ENCODE data around the gene ALKBH3.

DNA sequence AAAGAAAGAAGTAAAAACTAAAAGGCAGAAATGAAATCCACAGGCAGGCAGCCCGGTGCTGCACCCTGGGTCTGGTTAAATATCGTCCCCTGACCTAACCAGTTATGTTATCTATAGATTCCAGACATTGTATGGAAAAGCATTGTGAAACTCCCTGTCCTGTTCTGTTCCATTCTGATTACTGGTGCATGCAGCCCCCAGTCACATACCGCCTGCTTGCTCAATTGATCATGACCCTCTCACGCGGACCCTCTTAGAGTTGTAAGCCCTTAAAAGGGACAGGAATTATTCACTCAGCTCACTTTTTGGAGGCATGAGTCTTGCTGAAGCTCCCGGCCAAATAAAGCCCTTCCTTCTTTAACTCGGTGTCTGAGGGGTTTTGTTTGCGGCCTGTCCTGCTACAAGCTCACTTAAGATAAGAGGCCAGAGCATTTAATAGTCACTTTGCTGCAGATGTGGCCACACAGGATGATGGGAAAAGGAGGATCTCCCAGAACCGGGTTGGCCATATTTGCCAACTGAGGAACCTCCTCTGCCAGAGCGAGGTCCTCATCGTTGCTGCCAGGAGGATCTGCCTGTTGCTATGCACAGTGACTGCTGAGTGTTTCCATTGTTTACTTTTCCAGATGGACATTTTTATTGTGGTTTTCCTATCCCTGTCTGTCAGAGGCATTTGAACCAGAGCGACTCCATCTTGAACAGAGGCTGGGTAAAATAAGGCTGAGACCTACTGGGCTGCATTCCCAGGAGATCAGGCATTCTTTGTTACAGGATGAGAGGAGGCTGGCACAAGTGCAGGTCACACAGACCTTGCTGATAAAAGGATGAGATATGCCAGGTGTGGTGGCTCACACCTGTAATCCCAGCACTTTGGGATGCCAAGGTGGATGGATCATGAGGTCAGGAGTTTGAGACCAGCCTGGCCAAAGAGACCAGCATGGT is 72.0 kb downstream of the ALKBH3 start:
- TF ChIP-seq, protein P1, sequence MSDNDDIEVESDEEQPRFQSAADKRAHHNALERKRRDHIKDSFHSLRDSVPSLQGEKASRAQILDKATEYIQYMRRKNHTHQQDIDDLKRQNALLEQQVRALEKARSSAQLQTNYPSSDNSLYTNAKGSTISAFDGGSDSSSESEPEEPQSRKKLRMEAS (IDR thresholded peaks at IDR 0.05), result no peak
- TF ChIP-seq, protein P2, sequence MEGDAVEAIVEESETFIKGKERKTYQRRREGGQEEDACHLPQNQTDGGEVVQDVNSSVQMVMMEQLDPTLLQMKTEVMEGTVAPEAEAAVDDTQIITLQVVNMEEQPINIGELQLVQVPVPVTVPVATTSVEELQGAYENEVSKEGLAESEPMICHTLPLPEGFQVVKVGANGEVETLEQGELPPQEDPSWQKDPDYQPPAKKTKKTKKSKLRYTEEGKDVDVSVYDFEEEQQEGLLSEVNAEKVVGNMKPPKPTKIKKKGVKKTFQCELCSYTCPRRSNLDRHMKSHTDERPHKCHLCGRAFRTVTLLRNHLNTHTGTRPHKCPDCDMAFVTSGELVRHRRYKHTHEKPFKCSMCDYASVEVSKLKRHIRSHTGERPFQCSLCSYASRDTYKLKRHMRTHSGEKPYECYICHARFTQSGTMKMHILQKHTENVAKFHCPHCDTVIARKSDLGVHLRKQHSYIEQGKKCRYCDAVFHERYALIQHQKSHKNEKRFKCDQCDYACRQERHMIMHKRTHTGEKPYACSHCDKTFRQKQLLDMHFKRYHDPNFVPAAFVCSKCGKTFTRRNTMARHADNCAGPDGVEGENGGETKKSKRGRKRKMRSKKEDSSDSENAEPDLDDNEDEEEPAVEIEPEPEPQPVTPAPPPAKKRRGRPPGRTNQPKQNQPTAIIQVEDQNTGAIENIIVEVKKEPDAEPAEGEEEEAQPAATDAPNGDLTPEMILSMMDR (IDR thresholded peaks at IDR 0.05; ENCODE audit: low read depth, low read length, missing input control), result no peak
- TF ChIP-seq FOXA1 (IDR thresholded peaks at IDR 0.05), result no peak
- no peak for TF ChIP-seq RAD21 (IDR thresholded peaks at IDR 0.05)
- no peak for TF ChIP-seq EGR1 (IDR thresholded peaks at IDR 0.05; ENCODE audit: low read depth in 2 of 2)
- no peak for TF ChIP-seq TAF1 (conservative IDR thresholded peaks at IDR 0.05)
- TF ChIP-seq, protein P3, sequence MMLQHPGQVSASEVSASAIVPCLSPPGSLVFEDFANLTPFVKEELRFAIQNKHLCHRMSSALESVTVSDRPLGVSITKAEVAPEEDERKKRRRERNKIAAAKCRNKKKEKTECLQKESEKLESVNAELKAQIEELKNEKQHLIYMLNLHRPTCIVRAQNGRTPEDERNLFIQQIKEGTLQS (IDR thresholded peaks at IDR 0.05), result no peak
- no peak for TF ChIP-seq YY1 (IDR thresholded peaks at IDR 0.05)
- TF ChIP-seq JUND (IDR thresholded peaks at IDR 0.05), result no peak
- TF ChIP-seq, protein P4, sequence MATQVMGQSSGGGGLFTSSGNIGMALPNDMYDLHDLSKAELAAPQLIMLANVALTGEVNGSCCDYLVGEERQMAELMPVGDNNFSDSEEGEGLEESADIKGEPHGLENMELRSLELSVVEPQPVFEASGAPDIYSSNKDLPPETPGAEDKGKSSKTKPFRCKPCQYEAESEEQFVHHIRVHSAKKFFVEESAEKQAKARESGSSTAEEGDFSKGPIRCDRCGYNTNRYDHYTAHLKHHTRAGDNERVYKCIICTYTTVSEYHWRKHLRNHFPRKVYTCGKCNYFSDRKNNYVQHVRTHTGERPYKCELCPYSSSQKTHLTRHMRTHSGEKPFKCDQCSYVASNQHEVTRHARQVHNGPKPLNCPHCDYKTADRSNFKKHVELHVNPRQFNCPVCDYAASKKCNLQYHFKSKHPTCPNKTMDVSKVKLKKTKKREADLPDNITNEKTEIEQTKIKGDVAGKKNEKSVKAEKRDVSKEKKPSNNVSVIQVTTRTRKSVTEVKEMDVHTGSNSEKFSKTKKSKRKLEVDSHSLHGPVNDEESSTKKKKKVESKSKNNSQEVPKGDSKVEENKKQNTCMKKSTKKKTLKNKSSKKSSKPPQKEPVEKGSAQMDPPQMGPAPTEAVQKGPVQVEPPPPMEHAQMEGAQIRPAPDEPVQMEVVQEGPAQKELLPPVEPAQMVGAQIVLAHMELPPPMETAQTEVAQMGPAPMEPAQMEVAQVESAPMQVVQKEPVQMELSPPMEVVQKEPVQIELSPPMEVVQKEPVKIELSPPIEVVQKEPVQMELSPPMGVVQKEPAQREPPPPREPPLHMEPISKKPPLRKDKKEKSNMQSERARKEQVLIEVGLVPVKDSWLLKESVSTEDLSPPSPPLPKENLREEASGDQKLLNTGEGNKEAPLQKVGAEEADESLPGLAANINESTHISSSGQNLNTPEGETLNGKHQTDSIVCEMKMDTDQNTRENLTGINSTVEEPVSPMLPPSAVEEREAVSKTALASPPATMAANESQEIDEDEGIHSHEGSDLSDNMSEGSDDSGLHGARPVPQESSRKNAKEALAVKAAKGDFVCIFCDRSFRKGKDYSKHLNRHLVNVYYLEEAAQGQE (IDR thresholded peaks at IDR 0.05), result no peak
